Renal cortical epithelial cell (primary cell): ENCODE data around the gene INAVA. TPM values are rescaled to one million over a fixed set of nuclear protein-coding genes. Genes with fewer than 3 reads are reported as not detected.
A peak's percentile ranks its signal among the peaks of the same experiment; 100 is the strongest.

Experiments used
- DNase-seq: peaks from one replicate; pipeline ENCODE4 v3.0.0-alpha.2; 2011; ENCODE audit warnings: low read depth
- total RNA-seq: library from RNA; depleted of rRNA; stranded (reverse); fragments of >200 nt; gene quantifications from 2 replicates; pipeline ENCODE4 v1.2.3, GENCODE V29; 2014

Gene INAVA
- total RNA-seq: 28.1 and 58.5 TPM in 2 replicates

GRCh38 chr1:200894712-200895442 lies at the start of gene INAVA:
TSS of gene INAVA (plus strand) at chr1:200894900. CDS start at chr1:200898401, 3,501 bp downstream.
- peak; percentile 64 for DNase-seq

DNA sequence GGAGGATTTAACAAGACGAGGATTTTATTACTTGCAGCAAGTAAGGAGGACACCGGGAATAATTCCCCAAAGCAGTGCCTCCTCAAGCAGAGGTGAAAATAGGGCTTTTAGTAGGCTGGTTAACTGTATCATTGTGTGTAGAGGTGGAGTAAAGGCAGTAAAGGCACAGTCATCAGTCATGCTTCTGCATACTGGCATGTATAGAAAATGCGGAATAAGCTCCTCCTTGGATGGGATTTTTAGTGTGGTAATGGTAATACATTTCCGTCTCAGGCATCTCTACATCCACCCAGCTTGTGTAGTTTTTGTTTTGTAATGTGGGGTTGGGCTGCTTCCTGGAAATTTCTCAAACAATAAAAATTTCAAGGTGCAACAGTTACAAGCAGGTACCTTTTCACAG lies 49.3 kb upstream of the INAVA start:
- no peak for DNase-seq

GRCh38 chr1:200846398-200846797 lies 48.3 kb upstream of the INAVA start:
- no peak for DNase-seq

DNA sequence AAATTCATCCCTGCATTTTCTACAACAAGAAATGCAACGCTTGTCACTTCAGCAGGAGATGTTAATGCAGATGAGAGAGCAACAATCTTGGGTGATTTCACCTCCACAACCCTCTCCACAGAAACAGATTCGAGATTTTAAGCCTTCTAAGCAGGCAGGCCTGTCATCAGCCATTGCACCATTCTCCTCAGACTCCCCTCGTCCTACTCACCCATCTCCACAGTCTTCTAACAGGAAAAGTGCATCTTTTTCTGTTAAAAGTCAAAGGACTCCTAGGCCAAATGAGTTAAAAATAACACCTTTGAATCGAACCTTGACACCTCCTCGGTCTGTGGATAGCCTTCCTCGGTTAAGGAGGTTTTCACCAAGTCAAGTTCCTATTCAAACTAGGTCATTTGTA lies 45.3 kb upstream of the INAVA start:
- DNase-seq: no peak

- DNase-seq: peak; percentile 32
These were observed 44.1 kb upstream of the INAVA start for GRCh38 chr1:200850554-200850953.

- no peak for DNase-seq
These were observed 37.9 kb upstream of the INAVA start for GRCh38 chr1:200856716-200857357.

DNA sequence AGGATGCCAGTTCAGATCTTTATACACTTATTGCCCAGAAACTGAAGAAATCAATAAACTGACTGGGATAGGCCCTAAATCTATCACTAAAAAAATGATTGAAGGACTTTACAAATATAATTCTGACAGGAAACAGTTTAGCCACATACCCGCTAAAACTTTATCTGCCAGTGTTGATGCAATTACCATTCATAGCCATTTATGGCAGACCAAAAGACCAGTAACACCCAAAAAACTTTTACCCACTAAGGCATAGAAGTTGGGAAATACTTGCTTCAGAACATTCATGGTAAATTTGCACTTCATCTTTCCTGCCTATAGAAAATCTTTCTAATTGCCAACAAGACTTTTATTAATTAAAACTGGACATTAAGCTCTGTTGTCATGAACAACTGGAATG lies 36.9 kb upstream of the INAVA start:
- DNase-seq: no peak

GRCh38 chr1:200861937-200862647 lies 32.6 kb upstream of the INAVA start:
- DNase-seq: no peak

DNA sequence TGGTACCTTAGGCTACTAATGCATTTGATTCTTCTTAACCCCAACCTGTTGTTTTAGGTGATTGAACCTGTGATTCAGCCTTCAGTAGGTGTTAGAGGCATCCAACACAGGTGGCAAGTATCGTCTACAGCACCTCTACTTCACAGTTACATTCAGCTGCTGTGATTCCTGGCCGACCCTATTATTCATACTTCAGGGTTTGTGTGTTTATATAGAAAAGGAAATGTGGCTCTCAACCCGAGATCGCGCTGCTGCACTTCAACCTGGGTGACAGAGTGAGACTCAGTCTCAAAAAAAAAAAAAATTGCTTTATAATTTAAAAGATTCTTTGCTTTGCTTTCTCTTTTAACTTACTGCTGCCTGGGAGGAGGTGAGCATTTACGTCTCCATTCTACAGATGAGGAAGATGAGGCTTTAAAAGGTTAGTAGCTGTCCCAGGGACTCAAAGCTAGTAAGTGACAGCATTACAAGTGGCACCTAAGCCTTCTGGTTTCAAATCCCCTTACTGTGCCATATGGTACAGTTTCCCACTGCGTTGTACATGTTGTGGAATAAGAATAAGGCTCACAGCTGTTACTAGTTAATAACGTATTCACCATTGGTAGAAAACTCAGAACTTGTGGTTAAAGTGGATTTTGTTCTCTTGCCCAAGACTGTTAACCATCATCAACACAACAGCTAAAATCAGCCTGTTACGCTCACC lies 31.8 kb upstream of the INAVA start:
- no peak for DNase-seq

DNA sequence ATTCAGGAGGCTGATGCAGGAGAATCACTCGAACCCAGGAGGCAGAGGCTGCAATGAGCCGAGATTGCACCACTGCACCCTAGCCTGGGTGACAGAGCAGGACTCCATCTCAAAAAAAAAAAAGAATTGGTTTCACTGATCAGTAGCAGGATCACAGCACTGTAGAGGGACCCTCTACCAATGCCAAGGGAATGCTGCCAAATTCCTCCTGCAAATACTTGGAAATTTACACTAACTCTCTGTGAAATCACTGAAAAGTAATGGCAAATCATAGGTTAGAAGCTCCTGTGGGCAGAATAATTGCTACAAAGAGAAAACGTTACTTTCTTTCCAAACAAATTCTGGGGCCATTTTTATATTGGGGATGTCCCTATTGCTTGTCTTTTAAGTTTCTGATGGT lies 28.6 kb upstream of the INAVA start:
- no peak for DNase-seq

DNA sequence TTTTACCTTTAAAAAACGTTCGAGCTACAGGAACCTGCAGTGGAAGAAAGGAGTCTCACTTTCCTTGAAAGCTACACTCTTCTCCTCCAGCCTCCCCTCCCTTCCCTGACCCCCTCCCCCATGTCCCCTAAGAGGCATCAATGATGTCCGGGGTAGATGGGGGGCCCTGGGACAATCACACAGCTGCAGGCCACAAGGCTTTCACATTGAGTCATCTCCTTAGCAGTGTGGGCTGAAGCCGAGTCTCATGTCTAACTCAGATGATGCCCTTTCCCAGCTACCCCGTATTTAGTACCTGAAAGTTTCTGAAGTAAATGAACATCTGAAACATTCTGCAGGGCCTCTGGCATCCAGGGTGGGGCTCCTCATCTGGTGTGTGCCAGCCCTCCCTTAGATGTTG lies 28.2 kb upstream of the INAVA start:
- peak; percentile 28 for DNase-seq

DNA sequence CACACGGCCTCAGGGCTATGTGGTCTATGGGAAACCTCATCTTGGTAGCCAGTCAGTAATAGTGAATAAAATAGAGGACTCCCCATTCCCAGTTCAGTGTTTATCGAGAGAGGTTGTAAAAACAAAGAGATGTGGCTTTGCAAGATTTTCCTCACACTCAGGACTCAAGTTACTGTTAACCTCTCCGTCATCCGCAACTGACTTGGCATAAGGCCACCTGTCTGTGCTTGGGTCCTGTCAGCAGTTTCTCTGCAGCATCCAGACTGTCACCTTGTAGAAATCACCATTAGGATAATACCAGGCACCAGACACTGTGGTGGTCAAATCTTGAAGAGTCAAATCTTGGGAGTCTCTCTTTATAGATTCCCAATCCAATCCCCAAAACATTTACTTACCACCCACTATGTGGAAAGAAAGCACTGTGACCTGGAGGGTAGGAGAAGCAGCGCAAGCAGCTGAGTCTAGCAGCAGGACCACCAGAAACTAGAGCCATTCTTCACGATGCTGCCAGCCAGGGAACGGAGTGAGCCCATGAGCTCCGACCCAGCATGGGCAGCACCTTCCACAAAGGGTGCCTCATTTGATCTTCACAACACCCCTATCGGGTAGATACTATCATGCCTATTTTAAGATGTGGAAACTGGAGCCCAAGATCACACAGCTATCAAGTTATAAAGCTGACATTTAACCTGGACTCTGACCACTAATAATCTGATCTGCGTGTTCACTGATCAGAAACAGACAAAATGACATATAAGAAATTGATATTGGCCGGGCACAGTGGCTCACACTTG lies 27.5 kb upstream of the INAVA start:
- DNase-seq: peak; percentile 45

DNA sequence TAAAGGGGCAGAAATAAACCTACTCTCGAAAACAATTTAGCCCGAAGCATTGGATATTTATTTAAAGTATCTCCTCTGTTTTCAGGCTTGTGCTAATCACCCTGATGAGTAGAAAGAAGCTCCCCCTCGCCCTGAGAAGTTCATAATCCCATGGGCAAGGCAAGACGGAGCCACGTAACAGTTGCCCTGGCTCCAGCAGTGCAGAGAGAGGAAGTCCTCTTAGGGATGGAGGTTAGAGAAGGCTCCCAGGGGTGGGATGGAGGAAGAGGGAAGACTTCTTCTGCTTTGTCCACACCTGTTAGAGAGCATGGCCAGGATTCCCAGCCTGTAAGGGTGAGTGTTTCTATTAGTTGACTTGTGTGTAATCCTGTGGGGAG lies 25.3 kb upstream of the INAVA start:
- no peak for DNase-seq

DNA sequence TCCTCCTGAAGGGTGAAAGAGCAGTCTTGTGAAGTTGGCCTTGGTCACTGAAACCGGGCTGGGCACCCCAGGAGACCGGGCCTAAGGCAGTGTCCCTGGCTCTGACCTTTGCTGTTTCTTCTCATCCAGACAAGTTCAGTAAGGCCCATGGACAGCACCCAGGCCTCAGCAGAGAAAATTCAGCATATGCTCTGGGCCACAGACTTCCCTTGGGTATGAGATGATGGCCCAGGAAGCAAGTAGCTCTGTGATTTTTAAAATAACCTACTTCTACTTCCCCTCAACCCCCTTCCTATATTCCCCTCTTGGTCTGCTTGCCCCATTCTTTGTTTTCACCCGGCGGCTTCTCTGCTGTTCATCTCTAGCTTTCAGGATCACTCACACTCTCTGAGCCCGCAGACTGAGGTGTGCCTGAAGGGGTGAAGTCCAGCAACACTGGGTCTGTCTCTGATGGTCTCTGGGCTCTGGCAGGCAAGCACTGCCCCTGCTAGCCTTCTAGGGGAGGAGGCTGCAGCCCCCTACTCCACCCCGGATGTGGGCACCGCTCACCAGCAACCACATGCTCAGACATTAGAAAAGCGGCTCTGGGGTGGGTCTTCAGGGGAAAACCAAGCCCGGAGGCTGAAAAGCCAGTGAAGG lies 24.8 kb upstream of the INAVA start:
- no peak for DNase-seq

- DNase-seq: no peak
These were observed 22.1 kb upstream of the INAVA start, which contains the start of gene GPR25 for GRCh38 chr1:200872446-200873115. TSS of gene GPR25 (plus strand) at chr1:200872981. CDS start at chr1:200873038, 57 bp downstream.

DNA sequence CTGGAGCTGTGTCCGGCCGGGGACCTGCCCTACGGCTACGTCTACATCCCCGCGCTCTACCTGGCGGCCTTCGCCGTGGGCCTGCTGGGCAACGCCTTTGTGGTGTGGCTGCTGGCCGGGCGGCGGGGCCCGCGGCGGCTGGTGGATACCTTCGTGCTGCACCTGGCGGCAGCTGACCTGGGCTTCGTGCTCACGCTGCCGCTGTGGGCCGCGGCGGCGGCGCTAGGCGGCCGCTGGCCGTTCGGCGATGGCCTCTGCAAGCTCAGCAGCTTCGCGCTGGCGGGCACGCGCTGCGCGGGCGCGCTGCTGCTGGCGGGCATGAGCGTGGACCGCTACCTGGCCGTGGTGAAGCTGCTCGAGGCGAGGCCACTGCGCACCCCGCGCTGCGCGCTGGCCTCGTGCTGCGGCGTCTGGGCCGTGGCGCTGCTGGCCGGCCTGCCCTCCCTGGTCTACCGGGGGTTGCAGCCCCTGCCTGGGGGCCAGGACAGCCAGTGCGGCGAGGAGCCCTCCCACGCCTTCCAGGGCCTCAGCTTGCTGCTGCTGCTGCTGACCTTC lies 21.5 kb upstream of the INAVA start:
- no peak for DNase-seq

DNA sequence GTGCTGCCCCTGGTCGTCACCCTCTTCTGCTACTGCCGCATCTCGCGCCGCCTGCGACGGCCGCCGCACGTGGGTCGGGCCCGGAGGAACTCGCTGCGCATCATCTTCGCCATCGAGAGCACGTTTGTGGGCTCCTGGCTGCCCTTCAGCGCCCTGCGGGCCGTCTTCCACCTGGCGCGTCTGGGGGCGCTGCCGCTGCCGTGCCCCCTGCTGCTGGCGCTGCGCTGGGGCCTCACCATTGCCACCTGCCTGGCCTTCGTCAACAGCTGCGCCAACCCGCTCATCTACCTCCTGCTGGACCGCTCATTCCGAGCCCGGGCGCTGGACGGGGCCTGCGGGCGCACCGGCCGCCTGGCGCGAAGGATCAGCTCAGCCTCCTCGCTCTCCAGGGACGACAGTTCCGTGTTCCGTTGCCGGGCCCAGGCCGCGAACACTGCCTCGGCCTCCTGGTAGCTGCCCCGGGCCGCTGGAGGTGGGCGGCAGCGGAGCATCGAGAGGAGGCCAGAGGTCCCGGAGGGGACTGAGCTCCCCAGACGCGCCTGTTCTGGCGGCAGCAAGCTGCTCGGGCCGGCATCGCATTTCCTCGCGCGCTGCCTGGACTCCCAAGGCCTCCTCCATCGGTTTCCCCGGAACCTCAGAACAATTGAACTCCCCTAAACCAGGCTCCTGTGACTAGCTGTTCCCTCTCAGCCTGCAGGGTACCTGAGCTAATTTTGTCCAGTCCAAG lies 20.9 kb upstream of the INAVA start:
- DNase-seq: no peak

DNA sequence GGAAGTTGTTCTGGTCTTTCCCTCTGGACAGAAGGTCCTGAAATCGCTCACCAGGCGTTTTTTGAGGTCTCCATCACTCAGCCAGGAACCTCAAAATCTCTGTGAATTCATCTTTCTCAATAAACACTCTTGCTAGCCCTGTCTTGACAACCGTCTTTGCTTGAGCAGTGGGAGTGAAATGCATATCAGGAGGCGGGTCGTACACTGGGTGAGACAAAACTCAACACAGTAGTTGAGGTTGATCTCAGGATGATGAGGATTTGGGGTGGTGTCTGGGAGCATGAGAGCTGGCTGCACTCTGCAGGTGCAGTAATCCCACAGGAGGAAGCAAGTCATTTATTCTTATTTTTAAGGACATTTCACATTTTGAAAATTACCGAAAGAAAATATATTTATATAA lies 20.0 kb upstream of the INAVA start:
- DNase-seq: no peak

DNA sequence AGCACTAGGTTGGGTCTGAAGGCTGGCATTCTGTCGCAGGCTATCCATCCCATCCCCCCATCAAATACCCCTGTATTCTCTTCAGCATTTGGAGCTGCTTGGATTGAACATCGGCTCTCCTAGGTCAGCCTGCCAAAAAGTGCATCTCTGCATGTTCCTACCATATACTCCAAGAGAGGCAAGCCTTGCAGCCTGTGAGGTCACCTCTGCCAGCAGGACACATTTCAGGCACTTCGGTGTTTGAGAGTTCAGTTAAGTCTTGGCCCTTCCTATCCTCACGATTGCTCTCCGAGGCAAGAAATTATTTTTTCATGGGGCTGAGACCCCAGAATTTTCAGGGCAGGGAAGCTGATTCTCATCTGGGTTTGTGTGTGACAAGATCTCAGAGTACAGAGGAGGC lies 19.3 kb upstream of the INAVA start:
- no peak for DNase-seq
